Activated T-helper 9 cell treated with anti-CD3 and anti-CD28 coated beads, Interleukin-2, amount 50 U/mL, for 16 hours (primary cell): ENCODE results near the gene CCDC171.
"Not testable (repeated sequence)": the region's sequence is repeated elsewhere in the genome, so short reads cannot be mapped to it uniquely, and the experiment has no call there.

Source experiments
- DNase-seq: peaks from one replicate; pipeline ENCODE4 v3.0.0-alpha.2; 2020; ENCODE audit warnings: low read depth

The CCDC171 gene

DNA sequence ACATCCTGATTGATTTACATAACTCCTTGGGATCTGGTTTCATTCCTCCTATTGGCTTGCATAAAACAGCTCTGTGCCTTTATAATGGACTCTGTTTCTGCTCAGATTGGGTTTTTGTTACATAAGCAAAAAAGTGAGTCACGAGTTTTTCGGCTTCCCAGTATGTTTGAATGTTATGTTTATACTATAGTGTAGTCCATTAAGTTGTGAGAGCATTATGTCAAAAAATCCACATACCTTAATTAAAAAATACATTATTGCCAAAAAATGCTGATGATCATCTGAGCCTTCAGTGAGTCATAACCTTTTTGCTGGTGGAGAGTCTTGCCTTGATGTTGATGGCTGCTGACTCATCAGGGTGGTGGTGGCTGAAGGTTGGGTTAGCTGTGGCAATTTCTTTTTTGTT, 144.6 kb downstream of the CCDC171 start:
- no peak for DNase-seq

DNA sequence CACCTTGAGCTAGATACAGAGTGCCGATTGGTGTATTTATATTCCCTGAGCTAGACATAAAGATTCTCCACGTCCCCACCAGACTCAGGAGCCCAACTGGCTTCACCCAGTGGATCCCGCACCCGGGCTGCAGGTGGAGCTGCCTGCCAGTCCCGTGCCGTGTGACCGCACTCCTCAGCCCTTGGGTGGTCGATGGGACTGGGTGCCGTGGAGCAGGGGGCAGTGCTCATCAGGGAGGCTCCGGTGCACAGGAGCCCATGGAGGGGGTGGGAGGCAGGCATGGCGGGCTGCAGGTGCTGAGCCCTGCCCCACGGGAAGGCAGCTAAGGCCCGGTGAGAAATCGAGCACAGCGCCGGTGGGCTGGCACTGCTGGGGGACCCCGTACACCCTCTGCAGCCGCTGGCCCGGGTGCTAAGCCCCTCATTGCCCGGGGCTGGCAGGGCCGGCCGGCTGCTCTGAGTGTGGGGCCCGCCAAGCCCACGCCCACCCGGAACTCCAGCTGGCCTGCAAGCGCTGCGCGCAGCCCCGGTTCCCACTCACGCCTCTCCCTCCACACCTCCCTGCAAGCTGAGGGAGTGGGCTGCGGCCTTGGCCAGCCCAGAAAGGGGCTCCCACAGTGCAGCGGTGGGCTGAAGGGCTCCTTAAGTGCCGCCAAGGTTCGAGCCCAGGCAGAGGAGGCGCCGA, 147.2 kb downstream of the CCDC171 start:
- not testable (repeated sequence) for DNase-seq

DNA sequence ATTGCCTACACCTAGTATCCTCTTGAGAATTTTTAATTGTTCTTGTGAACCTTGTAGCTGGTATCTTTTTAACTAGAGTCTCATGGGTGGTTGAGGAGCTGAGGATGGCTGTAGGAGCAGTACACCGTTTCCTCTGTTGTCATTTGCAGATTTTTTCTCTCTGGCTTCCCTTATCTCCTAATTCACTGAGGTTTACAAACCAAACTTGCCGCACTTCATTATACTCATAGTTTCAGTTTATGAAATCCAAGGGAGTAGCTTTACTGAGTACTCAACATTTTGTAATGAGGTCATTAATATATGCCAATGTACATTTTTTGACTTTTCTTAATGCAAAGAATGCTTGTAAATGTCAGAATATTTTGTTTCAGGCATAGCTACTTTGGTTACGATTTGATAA, 154.2 kb downstream of the CCDC171 start:
- DNase-seq: no peak

DNA sequence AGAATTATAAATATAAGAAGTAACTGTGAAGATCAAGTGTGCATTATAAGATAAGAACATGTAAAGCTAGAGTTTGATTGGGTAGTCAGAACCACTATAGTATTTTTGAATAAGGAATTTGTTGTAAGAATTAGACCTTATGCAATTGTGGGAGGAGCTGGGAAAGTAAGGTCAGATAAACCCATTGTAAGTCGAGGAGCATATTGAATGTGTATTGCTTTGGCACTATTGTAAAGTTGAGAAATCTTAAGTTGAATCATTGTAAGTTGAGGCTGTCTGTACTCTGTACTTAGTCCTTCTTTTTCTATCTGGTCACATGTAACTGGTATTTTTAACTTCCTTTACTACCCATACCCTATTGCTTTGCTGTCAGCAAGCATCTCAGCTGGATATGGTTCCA, 158.7 kb downstream of the CCDC171 start:
- DNase-seq: no peak

DNA sequence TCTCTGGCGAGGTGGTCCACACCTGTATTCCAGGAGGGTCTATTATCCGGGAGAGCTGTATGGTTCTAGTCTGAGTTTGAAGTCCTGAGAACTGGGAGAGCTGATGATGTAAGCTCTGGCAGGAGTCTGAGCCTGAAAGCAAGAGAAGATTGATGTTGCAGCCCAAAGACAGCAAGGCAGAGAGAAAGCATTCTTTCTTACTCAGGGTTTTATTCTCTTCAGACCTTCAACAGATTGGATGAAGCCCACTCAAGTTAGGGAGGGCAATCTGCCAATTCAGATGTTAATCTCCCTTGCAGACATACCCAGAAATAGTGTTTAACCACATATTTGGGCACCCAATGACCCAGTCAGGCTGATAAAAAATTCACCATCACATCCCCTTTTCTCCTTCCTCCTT, 159.1 kb downstream of the CCDC171 start:
- DNase-seq: no peak

DNA sequence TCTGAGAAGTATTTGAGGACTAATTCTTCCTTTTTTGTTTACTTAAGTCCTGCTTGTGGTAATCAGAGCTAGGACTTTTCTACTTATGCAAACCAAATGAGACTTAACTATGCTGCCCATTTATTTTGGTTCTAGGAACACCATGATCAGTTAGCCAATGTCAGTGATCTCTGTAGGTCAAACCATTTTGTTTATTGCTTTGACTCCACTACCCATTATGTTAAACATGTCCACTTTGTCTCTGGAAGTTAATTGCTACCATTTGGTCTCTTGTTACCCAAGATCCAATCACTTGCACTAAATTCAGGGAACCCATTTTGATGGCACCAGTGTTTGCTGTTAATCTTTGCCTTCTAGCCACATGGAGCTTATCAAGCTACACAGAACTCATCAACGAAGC, 161.9 kb downstream of the CCDC171 start:
- DNase-seq: no peak

DNA sequence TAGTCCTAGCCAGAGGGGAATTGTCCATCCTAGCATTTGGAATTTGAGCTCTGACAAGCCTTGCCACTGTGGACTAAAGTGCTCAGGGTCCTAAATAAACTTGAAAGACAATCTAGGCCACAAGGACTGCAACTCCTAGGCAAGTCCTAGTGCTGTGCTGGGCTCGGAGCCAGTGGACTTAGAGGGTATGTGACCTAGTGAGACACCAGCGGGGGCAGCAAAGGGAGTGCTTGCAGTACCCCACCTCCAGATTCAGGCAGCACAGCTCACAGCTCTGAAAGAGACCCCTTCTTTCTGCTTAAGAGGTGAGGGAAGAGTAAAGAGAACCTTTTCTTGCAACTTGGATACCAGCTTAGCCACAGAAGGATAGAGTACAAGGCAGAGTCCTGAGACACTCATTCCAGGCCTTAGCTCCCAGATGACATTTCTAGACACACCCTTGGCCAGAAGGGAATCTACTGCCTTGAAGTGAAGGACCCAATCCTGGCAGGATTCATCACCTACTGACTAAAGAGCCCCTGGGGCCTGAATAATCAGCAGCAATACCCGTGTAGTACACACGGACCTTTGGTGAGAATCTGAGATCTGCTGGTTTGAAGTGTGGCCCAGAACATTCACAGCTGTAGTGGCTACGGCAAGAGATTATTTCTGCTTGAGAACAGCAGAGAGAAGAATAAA, 164.6 kb downstream of the CCDC171 start:
- no peak for DNase-seq

DNA sequence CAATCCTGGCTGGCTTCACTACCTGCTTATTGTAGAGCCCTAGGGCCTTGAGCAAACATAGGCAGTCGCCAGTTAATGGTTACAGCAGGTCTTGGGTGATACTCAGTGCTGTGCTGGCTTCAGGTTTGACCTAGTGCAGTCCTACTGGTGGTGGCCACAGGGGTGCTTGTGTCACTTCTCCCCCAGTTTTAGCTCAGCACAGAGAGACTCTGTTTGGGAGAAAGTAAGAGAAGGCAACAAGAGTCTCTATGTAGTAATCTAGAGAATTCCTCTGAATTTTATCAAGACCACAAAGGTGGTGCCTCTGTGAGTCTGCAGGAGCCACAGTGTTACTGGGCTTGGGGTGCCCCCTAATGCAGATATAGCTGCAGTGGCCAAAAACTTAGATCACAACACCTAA, 165.6 kb downstream of the CCDC171 start:
- no peak for DNase-seq

DNA sequence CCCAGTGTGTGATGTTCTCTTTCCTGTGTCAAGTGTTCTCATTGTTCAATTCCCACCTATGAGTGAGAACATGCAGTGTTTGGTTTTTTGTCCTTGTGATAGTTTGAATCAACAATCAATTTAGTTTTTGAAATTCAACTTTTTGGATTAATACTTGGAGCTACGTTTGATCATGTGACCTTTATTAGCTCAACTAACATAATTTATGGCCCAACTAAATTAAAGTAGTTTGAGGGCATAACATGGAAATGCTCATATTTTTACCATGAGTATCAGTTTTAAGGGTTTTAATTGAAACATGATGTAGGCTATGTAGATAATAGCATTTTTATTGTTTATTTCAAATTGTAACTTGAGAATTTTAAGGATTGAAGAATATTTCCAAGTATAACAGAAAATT, 168.0 kb downstream of the CCDC171 start:
- DNase-seq: no peak

DNA sequence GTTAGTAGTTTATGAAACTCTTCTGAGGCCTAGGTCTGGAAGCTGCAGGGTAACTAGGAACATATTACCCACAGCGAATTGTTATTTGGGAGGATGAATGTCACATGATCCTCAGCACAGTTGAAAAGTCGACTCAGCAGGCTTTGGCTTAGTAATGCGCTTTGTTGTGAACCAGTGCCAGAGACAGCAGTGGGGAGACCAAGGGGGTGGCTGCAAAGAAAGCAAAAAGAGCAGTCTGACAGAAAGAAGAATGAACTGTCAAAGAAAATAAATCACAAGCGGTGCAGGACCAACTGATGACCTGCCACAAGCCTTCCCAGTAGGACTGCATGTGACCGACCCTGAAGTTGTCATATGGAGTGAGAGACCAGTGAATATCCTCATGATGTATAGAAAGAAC, 170.0 kb downstream of the CCDC171 start:
- no peak for DNase-seq

DNA sequence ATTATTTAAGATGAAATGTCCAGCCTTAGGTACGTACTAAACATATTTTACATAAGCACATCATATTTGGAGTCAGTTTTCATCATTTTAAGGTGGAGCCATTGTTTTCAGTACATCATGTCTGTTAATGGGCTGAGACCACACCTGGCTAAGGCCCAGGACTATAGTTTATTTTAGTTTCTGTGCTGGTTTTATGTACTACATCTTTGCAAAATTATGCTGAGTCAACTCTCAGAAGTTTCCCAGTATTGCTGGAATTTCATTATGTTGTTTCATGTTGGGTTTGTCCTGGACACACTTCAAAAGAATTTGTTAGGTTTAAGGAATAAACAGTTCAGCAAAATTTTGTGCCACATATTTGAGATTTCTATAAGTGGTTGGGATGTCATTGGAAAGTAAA, 171.2 kb downstream of the CCDC171 start:
- no peak for DNase-seq

DNA sequence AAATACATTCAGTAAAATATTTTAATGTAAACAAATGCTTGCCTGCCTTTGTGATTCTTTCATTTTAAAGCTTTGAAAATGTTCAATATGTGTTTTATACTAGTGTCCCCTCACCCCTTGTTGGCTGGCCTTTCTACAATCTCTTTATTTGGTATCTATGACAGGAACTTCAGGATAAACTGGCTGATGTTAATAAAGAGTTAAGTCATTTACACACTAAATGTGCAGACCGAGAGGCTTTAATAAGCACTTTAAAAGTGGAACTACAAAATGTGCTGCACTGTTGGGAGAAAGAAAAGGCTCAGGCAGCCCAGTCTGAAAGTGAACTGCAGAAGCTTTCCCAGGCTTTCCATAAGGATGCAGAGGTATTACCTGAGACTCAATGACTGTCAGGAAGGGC, 171.8 kb downstream of the CCDC171 start:
- DNase-seq: no peak

DNA sequence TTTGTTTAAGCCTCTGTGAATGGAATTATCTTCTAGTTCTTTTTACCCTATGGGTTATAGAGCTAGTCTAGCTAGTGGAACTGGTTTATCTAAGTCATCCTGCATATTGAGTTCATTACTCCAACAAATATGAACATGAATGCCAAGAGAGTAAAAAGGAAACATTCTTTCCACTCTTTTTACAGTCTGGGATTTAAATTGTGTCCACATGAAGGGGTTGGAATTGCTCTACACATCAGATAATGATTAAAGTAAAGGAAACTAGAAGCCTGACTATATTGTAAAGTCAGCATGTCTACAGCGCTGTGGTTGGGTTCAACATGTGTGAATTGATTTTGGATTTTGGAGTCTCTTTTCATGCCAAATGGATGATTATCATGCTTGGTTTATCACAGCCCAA, 173.1 kb downstream of the CCDC171 start:
- no peak for DNase-seq

DNA sequence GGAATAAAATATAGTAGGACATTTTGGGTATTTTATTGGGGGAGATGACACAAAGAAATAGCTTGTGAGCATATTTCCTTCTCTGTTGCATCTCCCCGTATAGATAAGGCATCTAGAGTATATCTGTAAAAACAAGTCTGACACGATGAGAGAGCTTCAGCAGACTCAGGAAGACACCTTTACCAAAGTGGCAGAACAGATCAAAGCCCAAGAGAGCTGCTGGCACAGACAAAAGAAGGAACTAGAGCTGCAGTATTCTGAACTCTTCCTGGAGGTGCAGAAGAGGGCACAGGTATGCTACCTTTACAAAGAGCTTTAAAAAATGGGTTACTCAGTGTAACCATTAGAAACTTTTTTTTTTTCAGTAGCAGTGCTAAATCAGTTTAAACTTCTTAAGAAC, 176.7 kb downstream of the CCDC171 start:
- no peak for DNase-seq

DNA sequence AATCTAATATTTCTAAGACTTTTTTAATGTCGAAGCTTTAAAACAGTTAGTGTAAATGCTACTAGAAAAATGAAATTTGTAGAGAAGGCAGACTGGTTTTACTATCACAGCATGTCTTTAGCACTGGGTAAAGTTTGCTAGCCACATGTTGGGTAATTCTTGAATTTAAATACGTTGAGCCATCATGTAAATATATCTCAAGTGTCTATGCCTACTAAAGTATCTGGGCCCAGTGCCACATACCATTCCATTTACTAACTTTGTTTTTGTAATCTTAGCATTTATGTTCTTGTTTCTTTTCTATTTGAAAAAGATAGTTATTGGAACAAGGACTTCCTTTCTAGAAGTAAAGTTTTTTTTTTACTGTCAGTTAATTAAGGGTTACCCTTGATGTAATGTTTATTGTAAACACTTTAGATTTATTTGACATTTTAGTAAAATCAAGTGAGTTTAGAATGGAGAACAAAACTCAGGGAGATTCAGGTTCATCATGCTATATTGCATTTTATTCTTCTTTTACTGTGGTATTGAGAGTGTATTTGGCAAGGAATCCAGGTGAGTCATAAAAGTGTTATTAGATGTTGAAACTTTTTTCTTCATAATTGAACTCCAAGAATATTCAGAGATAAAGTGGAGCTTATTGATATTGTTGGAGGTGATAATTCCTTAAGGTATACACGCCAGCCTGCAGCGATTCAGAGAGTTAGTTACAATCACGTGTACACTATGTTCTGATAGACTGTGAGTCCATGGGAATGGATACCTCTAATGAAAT, 182.4 kb downstream of the CCDC171 start:
- DNase-seq: no peak

DNA sequence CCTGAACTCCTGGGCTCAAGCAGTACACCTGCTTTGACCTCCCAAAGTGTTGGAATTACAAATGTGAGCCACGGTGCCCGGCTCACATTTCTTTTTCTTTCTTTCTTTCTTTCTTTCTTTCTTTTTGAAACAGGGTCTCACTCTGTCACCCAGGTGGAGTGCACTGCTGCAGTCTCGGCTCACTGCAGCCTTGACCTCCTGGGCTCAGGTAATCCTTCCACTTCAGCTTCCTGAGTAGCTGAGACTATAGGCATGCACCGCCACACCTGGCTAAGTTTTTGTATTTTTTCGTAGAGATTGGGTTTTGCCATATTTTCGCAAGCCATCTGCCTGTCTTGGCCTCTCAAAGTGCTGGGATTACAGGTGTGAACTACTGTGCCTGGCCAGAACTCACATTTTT, 183.7 kb downstream of the CCDC171 start:
- DNase-seq: no peak

DNA sequence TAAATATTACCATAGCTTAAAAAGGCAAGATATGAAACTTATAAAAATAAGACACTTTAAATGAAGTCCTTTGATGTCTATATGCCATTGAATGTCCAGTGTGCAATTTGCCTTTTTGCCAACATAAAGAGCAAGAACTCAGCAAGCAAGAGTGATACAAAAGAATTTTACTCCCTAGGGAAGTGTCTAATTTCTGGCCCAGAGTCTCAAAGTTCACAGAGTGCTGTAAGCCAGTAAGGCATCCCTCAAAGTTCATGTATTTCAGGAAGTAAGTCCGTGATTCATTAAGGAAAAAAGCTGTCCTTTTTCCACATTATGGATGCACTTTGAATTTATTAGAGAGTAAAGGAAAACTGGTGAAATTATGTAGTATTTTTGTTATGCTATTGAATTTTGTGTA, 185.2 kb downstream of the CCDC171 start:
- DNase-seq: no peak

DNA sequence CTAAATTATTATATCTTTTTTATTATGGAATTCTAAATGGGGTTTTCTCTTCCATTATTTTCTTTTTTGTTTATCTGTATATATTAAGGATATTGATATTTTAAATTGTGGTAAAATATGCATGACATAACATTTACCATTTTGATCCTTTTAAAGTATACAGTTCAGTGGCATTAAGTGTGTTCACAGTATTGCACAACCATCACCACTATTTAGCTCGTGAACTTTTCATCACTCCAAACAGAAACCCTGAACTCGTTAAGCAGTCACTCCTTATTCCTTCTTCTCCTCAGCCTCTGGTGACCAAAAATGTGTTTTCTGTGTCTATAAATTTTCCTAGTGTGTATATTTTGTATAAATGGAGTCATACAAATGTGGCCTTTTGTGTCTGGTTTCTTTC, 188.2 kb downstream of the CCDC171 start:
- no peak for DNase-seq

DNA sequence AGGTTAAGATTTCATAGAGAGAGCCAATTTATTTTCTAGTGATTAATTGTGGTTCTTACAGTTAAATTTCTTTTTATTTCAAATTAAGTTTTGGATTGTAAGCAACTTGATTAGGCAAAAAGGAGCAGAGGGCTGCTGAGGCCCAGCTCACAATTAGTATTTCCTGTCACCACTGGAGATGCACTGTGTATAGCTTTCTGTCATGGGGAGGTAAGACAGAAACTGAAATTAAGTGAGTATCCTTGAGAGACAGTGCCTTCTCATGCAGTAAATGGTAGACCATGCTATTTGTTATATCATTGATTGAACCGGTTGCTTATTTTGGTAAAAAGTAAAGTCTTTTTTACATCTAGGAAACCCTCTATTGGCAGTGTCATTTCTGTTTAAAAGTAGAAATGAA, 190.7 kb downstream of the CCDC171 start:
- DNase-seq: no peak

DNA sequence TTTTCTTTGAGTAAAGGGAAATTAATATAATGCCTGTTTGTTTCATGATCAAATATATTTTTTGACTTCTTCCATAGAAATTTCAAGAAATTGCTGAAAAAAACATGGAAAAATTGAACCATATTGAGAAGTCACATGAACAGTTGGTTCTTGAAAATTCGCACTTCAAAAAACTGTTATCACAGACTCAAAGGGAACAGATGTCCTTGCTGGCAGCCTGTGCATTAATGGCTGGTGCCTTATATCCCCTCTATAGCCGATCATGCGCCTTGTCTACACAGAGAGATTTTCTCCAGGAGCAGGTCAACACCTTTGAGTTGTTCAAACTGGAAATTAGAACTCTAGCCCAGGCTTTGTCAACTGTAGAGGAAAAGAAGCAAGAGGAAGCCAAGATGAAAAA, 191.4 kb downstream of the CCDC171 start:
- DNase-seq: no peak

DNA sequence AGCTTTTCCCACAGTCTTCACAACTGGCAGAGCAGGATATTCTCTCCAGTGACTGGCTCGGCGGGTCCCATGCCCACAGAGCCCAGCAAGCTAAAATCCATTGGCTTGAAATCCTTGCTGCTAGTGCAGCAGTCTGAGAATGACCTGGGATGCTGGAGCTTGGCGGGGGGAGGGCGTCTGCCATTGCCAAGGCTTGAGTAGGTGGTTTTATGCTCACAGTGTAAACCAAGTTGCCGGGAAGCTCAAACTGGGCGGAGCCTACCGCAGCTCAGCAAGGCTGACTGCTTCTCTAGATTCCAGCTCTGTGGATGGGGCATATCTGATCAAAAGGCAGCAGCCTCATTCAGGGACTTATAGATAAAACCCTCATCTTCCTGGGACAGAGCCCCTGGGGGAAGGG, 194.1 kb downstream of the CCDC171 start:
- DNase-seq: no peak

DNA sequence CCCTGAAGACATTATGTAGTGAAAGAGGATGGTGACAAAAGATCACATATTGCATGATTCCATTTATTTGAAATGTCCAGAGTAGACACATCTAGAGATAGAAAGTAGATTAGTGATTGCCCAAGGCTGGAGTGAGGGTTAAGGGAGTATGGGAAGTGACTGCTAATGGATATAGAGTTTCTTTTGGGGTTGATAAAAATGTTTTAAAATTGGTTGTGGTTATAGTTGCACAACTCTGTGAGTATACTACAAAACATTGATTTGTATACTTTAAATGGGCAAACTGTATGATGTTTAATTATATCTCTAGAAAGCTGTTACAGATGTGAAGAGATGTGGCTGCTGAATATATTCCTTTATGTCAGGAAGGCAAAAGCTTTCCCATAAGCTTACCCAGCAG, 202.8 kb downstream of the CCDC171 start:
- no peak for DNase-seq

DNA sequence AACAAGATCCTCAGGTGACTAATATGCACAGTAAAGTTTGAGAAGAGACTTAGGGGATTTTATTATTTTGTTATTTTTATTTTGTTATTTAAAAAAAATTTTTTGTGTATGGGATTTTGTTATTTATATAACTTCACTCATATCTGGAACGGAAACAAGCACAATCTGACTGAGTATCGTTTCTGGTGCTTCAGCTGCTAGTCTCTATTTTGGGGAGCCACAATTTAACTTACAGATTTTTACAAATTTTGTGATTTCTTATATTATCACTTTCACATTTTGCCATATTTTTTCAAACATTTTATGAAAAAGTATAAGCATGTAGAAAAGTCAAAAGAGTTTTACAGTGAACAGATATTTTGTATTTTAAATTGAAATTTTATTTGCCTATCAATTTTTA, 208.7 kb downstream of the CCDC171 start:
- no peak for DNase-seq
